GM06990 (cell line): ENCODE measurements around the gene EPHA6.
A peak's percentile ranks its signal among the peaks of the same experiment; 100 is the strongest.

ENCODE experiments used
- DNase-seq: peaks from one replicate; pipeline ENCODE4 v3.0.0-alpha.2; 2011; ENCODE audit not compliant: insufficient read length; ENCODE audit errors: extremely low read depth
- H3K27me3 ChIP-seq: replicated peaks from 2 replicates; pipeline ENCODE4 v1.6.0; 2011; ENCODE audit warnings: low read length; ENCODE audit not compliant: control insufficient read depth, insufficient read depth
- H3K36me3 ChIP-seq: 2 replicates; pipeline ENCODE4 v1.5.1; 2011; ENCODE audit warnings: low read length; ENCODE audit not compliant: control insufficient read depth, insufficient read depth
- H3K4me3 ChIP-seq: replicated peaks from 2 replicates; pipeline ENCODE4 v1.5.1; 2011; ENCODE audit warnings: low read depth, mild to moderate bottlenecking, control low read depth, low read length
- CTCF ChIP-seq: IDR thresholded peaks from 2 replicates; pipeline ENCODE4 v1.5.1; 2011; ENCODE audit warnings: low read length, control low read depth, mild to moderate bottlenecking, inconsistent platforms; ENCODE audit not compliant: insufficient read depth, poor library complexity, severe bottlenecking

The EPHA6 gene

GRCh38 chr3:97765336-97765735 is 950.9 kb downstream of the EPHA6 start:
- Histone ChIP-seq H3K27me3 (no peaks in the 10 kb centered on the region), H3K4me3 (peak overlapping the region; percentile 78), H3K36me3 (no peaks in the 10 kb centered on the region)
- no peak for TF ChIP-seq CTCF
- no peak for DNase-seq

DNA sequence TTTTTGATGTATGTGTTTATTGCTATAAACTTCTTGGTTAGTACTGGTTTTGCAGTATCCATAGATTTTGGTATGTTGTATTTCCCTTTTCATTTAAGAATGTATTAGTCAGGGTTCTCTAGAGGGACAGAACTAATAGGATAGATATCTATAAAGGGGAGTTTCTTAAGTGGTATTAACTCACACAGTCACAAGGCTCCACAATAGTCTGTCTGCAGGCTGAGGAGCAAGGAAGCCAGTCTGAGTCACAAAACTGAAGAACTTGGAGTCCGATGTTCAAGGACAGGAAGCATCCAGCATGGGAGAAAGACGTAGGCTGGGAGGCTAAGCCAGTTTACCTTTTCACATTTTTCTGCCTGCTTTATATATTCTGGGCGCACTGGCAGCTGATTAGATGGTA is 958.5 kb downstream of the EPHA6 start:
- Histone ChIP-seq H3K36me3 (no peaks in the 10 kb centered on the region), H3K27me3 (no peaks in the 10 kb centered on the region), H3K4me3 (no peak overlapping the region)
- DNase-seq, result no peak
- no peak for TF ChIP-seq CTCF

- DNase-seq, result no peak
- Histone ChIP-seq H3K4me3 (no peak overlapping the region), H3K27me3 (no peaks in the 10 kb centered on the region), H3K36me3 (no peaks in the 10 kb centered on the region)
- TF ChIP-seq CTCF, result no peak
Measured at GRCh38 chr3:97778152-97778551, 963.8 kb downstream of the EPHA6 start.

GRCh38 chr3:97793420-97794019 is 979.1 kb downstream of the EPHA6 start:
- H3K27me3 ChIP-seq, result no peaks in the 10 kb centered on the region
- peak; percentile 9 for DNase-seq
- TF ChIP-seq CTCF, result peak; percentile 69
- H3K36me3 ChIP-seq, result no peaks in the 10 kb centered on the region
- H3K4me3 ChIP-seq, result no peak overlapping the region

DNA sequence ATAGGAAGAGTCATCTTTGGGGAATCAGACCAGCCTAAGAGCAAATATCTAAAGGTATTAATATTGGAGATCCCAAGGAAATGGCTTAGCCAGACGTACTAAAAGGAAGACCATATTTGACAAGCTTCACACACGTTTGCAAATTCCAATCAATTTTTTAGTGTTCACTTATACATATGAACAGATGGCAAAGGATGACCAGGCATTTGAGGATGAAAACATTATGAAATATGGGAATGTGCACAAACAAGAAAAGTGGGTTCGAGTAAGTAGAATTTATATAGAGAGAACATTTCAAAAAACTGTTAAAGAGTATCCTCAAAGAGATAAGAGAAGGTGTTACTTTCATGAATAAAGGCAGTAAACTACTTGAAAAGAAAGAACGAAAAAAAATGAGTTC is 981.6 kb downstream of the EPHA6 start:
- DNase-seq, result no peak
- Histone ChIP-seq H3K27me3 (no peaks in the 10 kb centered on the region), H3K4me3 (no peak overlapping the region), H3K36me3 (no peaks in the 10 kb centered on the region)
- no peak for TF ChIP-seq CTCF
